ENCODE data around the gene FHOD1. TPM values are rescaled to one million over a fixed set of nuclear protein-coding genes. Genes with fewer than 3 reads are reported as not detected.

FHOD1 gene
- polyA plus RNA-seq, 4 donors: 37.6 to 51.7 (median 40.2) TPM

DNA sequence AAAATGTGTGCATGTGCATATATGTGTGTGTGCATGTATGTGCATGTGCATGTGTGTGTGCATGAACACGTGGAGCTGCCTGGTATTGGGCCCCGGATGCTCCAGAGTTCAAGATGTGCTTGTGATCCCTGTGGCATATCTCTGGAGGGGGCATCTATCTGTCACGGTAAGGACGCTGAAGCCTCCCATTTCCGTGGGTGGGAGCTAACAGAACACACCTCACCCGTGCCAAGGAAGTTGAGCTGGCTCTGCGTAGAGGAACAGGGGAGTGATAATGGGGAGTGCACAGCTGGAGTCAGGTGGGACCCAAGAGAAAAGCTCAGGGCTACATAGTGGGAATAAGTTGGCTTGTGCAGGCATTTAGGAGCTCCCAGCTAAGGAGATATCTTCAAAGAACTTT, 35.6 kb downstream of the FHOD1 start:
- no peak for DNase-seq (ENCODE audit: low read depth in 4 of 4, low spot score in 3 of 4)

DNA sequence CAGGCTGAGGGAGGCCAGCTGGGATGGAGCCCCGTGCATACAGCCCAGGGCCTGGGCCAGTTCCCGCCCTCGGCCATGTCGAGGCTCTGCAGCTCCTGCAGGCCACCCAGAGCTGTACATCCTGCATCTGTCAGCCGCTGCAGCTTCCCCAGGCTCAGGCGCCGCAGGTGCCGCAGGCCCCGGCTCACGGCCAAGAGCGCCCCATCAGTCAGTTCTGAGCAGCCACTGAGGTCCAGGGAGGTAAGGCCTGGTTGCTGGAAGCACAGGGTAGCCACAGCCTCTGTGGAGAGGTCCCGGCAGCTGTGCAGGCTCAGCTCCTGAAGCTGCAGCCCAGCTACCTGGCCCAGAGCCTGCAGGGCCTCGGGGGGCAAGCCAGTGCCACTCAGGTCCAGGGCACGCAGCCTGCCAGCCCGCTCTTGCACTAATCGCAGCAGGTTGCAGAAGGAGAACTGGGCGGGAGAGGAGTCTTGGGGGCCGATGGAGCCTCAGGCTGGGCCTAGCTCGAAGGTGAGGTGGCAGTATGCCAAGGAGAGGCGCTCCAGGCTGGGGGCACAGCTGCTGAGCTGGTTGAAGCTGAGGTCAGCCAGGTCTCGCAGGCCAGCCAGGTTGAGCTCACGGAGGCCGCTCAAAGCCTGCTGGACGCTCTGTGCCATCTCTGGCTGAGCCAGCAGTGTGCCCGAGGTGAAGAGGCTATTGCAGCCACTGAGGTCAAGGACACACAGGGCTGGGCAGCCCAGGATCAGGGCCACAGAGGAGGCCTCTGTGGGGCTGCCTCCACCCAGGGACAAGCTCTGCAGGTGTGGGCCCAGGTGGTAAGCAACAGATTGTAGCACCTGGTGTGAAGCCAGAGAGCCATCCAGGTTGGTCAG, 37.0 kb downstream of the FHOD1 start:
- DNase-seq (ENCODE audit: low read depth in 4 of 4, low spot score in 3 of 4): no peak

DNA sequence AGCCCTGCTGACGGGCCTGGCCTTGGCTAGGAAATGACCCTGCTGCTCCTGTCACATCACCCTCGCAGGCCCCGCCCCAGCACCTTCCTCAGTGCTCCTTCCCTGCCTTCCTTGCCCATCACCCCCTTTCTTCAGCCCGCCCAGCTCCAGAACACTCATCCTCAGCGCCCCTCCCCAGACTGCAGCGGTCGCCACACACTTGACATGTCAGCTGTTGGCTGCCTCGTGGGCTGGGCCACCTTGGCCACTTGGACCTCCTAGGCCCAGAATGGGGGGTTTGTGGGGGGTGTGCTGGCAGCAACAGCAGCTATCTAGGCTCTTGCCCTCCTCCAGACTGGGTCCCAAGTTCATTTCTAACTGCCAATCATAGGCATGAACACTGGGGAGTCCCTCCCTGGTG, 37.7 kb downstream of the FHOD1 start:
- no peak for DNase-seq (ENCODE audit: low read depth in 4 of 4, low spot score in 3 of 4)

DNA sequence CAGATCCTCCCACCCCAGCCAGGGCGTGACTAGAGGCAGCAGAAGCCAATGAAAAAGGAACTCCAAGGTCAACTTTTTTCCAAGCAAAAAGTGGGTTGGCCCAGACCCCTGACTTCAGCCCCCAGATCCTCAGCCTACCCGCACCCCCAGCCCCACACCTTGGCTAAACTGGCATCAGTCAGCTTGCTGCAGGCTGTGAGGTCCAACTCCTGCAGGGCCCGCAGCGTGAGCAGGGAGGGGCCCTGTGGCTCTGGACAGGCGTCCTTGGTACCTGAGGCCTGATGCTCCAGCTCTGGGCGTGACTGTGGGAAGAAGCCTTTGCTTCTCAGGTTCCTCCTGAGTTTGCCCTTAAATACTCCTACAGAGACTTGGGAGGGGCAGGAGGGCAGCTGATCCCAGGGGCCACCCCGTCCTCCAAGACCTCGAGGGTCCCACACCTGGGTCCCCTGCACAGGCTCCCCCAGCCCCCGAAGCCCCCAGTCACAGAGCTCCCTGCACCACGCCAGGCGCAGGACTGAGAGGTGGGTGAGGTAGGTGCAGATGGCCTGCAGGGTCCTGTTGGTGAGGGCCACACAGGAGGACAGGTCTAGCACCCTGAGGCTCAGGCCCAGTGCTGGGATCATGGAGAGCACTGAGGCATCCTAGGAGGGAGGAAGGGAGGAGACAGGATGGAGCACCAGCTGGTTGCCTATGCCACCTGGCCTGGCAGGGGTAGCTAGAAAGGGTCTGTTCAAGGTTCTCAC, 39.0 kb downstream of the FHOD1 start:
- no peak for DNase-seq (ENCODE audit: low read depth in 4 of 4, low spot score in 3 of 4)

DNA sequence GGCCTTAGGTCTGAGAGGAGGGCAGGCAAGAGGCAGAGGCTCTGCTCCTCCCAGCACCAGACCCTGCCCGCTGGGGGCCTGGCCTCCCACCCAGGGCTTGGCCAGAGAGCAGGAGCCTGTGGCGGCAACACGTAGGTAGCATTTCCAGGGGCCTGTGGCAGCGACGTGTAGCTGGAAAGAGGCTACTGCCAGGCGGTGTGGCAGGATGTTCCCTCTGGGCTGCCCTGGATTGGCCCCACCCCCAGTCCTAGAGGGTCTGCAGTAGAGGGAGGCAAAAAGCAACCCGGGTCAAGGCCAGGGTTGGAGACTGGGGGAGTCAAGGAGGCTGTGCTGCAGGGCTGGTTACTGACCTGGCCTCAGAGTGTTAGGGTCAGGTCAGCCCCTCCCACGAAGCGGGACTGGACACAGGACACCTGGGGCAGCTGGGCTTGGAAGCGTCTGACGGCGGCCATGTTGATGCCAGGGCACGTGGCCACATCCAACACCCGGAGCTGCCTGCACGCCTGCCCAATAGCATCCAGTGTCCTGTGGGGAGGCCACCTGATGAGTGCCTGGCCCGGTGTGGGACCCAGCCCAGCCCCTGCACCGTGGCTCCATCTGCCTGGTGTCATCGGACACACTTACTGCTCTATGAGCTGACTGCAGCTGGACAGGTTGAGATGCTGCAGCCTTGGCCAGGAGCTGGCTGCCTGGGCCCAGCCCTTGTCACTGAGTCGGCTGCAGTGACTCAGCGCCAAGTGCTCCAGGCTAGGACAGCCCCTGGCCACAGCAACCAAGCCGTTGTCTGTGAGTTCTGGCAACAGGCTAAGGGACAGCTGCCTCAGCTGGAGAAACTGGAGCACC, 39.8 kb downstream of the FHOD1 start:
- no peak for DNase-seq (ENCODE audit: low read depth in 4 of 4, low spot score in 3 of 4)

DNA sequence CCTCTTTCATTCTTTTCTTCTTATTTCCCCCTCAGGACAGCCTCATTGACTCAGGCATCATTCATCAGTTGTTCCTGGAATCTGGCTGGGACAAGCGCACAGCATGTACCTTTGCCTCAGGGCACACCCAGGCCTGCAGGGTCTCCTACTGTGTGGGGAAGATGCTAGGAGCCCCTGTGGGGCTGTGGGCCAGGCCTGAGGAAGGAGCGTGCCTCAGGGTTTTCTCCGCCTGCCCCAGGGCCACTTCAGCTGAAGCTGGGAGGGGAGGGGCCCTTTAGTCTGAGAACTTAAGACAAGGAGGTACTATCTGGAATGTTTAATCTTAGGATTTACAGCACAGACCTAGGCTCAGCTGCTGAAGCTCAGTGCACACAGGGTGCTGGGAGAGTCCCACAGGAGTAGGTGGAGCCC, 40.4 kb downstream of the FHOD1 start:
- no peak for DNase-seq (ENCODE audit: low read depth in 4 of 4, low spot score in 3 of 4)

DNA sequence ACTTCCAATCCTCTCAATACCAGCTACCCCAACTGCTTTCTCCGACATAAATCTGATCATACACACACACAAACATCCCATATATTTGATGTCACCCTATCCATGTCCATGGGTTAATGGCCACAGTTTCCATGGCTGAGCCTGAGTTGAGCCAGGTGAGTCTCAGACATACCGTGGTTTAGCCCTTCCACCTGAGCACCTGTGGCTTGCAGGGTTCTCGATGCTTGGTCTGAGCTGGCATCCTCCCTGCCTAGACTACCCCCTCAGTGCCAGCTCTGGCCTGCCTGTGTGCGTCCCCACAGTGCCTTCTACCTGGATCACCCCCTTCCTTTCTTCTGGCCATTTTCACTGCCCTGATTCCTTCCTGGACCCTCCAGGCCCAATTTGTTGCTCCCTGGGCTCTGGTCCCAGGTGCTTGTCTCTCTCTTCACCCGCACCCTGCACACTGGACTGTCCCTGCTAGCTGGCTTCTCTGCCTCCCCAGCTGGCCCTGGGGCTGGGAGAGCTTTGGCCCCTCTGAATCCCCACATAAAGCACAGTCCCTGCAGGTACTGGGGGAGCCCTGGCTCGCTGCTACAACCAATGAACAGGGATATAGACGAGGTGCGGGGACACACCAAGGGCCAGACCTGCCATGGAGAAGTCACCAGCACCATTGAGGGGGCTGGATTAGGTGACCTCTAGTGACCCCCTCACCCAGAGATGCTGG, 41.0 kb downstream of the FHOD1 start:
- DNase-seq (ENCODE audit: low read depth in 4 of 4, low spot score in 3 of 4): no peak

DNA sequence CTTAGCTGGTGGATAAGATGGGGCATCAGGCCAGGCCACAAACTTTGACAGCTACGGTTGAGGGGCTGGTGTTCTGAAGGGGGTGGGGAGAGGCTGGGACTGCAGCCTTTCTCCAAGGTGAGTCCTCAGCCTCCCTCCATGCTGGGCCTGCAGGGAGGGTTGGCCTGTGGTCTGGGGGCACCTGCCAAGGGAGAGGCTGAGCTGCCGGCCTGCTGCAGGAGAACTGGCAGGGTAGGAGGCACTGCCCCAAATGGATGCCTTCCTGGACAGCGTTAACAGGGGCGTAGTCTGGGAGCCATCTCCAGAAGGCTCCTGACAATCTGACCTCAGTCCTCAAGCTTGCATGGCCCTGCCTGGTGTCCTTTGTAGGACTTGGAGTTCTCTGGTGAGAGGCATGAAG, 43.2 kb downstream of the FHOD1 start:
- DNase-seq (ENCODE audit: low read depth in 4 of 4, low spot score in 3 of 4): no peak

DNA sequence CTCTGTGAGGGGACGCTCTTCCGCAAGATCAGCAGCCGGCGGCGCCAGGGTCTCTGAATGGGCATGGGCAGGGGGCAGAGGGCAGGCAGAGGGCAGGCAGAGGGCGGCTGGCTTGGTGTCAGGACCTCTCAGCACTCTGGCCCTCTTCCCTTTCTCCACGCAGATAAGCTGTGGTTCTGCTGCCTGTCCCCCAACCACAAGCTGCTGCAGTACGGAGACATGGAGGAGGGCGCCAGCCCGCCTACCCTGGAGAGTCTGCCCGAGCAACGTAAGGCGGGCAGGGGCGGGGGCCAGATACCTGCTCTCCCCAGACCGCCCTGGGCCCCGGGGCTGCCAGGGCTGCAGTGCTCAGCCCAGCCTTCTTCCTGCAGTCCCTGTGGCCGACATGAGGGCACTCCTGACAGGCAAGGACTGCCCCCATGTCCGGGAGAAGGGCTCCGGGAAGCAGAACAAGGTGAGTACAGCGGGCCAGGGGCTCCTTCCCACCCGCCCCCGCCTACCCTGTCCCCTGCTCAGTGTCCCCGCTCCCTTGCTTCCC, 44.3 kb downstream of the FHOD1 start:
- no peak for DNase-seq (ENCODE audit: low read depth in 4 of 4, low spot score in 3 of 4)

DNA sequence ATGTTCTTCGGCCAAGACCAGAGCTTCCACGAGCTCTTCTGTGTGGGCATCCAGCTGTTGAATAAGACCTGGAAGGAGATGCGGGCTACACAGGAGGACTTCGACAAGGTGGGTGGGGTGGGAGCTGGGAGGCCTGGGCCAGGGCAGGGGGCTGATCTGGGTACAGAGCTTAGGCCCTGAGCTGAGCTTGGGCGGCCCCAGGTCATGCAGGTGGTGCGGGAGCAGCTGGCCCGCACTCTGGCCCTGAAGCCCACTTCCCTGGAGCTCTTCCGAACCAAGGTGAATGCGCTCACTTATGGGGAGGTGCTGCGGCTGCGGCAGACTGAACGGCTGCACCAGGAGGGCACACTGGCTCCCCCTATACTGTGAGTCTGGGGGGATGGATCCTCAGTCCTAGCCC, 44.9 kb downstream of the FHOD1 start:
- DNase-seq (ENCODE audit: low read depth in 4 of 4, low spot score in 3 of 4): no peak

DNA sequence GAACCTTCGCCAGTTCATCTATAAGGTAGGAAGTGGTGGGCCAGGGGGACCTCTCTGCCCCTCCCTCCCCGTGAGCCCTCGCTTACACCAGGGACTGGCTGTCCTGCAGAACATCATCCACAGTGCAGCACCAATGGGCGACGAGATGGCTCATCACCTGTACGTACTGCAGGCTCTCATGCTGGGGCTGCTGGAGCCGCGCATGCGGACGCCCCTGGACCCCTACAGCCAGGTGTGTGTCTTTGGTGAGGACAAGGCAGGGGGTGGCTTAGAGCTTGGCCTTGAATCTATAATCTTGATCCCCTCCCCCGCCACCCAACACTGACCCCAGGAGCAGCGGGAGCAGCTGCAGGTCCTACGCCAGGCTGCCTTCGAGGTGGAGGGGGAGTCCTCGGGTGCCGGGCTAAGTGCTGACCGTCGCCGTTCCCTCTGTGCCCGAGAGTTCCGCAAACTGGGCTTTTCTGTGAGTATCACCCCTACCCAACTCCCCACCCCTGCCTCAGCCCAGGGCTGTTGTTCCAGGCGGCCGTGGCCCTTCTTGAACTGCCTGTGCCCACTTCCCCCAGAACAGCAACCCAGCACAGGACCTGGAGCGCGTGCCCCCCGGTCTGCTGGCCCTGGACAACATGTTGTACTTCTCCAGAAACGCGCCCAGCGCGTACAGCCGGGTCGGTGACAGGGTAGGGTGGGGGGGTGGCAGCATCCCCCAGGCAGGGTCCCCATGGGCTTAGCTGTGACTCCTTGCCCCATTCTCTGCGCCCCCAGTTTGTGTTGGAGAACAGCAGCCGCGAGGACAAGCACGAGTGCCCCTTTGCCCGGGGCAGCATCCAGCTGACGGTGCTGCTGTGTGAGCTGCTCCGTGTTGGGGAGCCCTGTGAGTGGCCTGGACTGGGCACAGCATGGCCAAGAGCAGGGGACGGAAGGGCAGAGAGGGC, 45.6 kb downstream of the FHOD1 start:
- DNase-seq (ENCODE audit: low read depth in 4 of 4, low spot score in 3 of 4): no peak

DNA sequence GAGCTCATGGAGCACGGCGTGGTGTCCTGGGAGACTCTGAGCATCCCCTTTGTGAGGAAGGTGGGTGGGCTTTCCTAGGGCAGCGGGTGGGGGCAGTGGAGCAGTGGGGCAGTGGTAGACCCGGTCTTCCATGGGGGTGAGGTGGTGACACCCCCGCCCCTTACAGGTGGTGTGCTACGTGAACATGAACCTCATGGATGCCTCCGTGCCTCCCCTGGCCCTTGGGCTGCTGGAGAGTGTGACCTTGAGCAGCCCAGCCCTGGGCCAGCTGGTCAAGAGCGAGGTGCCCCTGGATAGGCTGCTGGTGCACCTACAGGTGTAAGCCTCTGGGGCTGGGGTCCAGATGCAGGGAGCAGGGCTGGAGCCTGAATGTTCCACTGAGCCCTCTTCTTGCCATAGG, 46.8 kb downstream of the FHOD1 start:
- DNase-seq (ENCODE audit: low read depth in 4 of 4, low spot score in 3 of 4): no peak

DNA sequence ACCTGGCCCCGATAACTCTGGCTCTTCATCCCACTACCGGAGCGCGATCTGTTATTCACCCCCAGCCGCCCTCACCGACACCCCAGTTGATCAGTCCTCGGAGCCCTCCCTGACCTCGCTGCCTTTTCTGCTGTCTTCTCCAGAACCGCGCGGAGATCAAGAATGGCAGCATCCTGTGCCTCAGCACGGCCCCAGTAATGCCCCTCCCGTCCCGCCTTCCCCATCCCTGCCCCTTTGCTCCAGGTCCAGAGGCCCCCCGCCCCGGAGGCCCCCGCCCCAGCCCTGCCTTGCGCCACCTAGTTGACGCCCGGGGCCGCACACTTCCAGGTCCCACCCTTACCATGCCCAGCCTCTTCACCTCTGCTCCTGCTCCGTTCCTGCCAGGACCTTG, 47.5 kb downstream of the FHOD1 start:
- no peak for DNase-seq (ENCODE audit: low read depth in 4 of 4, low spot score in 3 of 4)

DNA sequence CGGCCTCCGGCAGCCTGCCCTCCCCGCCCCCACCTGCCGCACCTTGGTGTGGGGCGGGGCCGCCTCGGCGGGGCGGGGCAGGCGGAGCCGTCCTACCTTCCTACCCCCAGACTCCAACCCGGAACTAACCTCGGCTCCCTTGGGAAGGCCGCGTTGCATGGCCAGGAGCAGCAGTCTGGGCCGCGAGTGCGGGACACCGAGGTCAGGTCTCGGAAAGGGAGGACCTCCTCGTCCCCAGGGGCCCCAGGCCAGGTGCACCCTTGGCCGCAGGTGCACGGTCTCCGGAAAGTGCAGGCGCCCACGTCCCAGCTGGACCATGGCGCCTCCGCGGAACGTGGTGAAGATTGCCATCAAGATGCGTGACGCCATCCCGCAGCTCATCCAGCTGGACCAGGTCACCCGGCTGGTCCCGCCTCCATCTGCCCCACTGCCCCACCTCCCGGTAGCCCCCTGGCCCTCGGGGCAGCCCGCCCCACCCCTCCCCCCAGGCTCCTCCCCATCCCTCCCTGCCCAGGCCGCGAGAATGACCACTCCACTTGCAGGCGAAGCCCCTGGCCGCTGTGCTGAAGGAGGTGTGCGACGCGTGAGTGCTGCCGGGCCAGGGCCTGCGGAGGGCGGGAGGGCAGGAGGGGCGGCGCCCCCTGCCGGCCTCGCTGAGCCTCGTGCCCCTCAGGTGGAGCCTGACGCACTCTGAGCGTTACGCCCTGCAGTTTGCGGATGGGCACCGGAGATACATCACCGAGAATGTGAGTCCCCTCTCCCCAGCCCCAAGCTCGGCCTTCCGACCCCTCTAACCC, 48.1 kb downstream of the FHOD1 start, which contains the start of gene ELMO3:
TSS of gene ELMO3 (plus strand) at position 121 of the 797 bp plus-strand sequence. CDS start at position 317, 196 bp downstream.
- DNase-seq (ENCODE audit: low read depth in 4 of 4, low spot score in 3 of 4): no peak

DNA sequence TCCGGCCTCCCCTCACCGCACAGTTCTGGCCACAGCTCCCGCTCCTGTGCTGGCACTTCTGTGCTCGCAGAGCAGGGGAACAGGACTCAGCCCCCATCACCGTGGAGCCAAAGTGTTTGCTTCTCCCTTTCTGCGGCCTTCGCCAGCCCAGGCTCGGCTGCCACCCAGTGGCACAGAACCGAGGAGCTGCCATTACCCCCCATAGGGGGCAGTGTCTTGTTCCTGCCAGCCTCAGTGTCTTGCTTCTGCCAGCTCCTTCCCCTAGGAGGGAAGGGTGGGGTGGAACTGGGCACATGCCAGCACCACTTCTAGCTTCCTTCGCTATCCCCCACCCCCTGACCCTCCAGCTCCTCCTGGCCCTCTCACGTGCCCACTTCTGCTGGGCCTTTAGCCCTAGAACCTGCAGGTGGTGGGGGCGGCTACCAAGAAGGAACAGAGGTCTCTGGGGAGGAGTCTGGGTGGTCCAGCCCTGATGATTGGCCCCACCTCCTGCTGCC, 49.0 kb downstream of the FHOD1 start:
- no peak for DNase-seq (ENCODE audit: low read depth in 4 of 4, low spot score in 3 of 4)

DNA sequence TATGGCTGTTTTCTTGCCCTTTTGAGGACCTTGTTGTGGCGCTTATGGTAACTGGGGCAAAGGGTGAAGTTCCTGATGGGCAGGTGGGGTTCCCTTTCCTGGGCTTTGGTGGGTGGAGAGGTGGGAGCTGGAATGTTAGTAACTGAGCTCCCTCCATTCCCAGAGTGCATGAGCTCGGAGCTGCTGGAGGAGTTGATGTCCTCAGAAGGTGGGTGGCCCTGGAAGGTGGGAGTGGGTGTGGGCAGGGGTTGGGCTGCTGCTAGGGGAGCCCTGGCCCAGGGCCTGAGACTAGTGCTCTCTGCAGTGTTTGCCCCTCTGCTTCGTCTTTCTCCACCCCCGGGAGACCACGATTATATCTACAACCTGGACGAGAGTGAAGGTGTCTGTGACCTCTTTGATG, 49.6 kb downstream of the FHOD1 start:
- no peak for DNase-seq (ENCODE audit: low read depth in 4 of 4, low spot score in 3 of 4)

DNA sequence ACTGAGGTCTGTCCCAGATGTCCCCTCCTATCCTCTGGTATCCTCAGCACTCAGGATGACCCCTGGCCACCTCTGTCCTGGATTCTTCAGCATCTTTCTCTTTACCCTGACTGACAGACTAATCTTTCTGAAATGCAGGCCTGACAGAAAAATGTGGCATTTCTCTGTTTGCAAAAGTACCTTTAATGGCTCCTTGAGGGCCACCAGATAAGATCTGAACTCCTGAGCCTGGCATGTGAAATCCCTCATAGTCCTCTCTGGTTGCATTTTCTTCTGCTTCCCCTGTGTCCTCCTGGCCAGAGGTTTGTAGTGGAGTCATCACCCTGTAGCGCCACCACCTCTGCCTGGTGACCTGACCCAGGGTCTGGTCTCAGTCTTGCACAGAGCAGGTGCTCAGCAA, 50.4 kb downstream of the FHOD1 start:
- DNase-seq (ENCODE audit: low read depth in 4 of 4, low spot score in 3 of 4): no peak

DNA sequence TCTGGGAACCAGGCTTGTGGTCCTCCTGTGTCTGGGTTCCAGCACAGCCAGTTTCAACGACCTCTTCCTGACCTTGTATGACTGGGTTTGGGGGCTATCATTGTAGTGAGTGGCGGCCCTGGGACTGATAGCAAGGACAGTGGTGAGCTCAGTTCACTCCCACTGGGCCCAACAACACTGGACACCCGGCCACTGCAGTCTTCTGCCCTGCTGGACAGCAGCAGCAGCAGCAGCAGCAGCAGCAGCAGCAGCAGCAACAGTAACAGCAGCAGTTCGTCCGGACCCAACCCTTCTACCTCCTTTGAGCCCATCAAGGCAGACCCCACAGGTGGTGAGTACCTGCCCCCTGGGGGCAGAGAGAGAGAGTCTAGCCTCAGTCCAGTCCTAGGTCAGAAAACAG, 51.6 kb downstream of the FHOD1 start:
- DNase-seq (ENCODE audit: low read depth in 4 of 4, low spot score in 3 of 4): no peak

Measured in left renal pelvis (tissue), 4 donors.